Endothelial cell of umbilical vein (primary cell): ENCODE measurements around the gene DVL3. TPM values are rescaled to one million over a fixed set of nuclear protein-coding genes. Genes with fewer than 3 reads are reported as not detected.

Experiments
- BruUV-seq: library from RNA; stranded (reverse); fragments of 400-500 nt; replicated peaks from 2 replicates; lab custom pipeline; 2021; lab: Mats Ljungman, UMichigan
- CTCF ChIA-PET: fragments of 300-600, 350-600 bp; sonication (Branson Sonifier 250); formaldehyde crosslinking; loops from one replicate; lab custom pipeline; 2021; ENCODE audit warnings: antibody characterized with exemption, inconsistent platforms; lab: Charles Lee
- POLR2A ChIA-PET: fragments of 300-600, 350-600 bp; sonication (Branson Sonifier 250); formaldehyde crosslinking; loops from one replicate; lab custom pipeline; 2021; ENCODE audit warnings: antibody characterized with exemption, inconsistent platforms; lab: Charles Lee
- DNase-seq: peaks from one replicate; pipeline ENCODE4 v3.0.0-alpha.2; 2011; ENCODE audit warnings: low read depth, low spot score
- FAIRE-seq: peaks from 2 replicates; lab custom pipeline; 2011; peaks lifted over from hg19 to GRCh38; lab: Jason Lieb, UNC
- H2AFZ ChIP-seq: 2 replicates; pipeline ENCODE4 v1.6.0; 2012; ENCODE audit warnings: low read depth, low read length, control low read depth, inconsistent platforms
- H3K27ac ChIP-seq: 2 replicates; pipeline ENCODE4 v1.5.1; 2011; ENCODE audit warnings: low read depth, mild to moderate bottlenecking, control low read depth, low read length, moderate library complexity; ENCODE audit not compliant: insufficient read depth
- H3K27me3 ChIP-seq, 2 experiments: 2 replicates each; pipeline versions ENCODE4 v1.6.0 to v1.6.1; 2011; ENCODE audit warnings: low read length in 2 of 2, mixed read lengths in 1 of 2; ENCODE audit not compliant: control insufficient read depth in 2 of 2, insufficient read depth in 2 of 2
- H3K36me3 ChIP-seq, 2 experiments: 2 replicates in 1 of 2; 3 replicates in 1 of 2; pipeline ENCODE4 v1.5.1; 2011; ENCODE audit warnings: low read length in 2 of 2, mild to moderate bottlenecking in 1 of 2, moderate library complexity in 1 of 2; ENCODE audit not compliant: control insufficient read depth in 2 of 2, insufficient read depth in 2 of 2; ENCODE audit errors: extremely low read depth in 1 of 2
- H3K4me1 ChIP-seq: 3 replicates; pipeline ENCODE4 v1.5.1; 2011; ENCODE audit warnings: mild to moderate bottlenecking, low read length; ENCODE audit not compliant: control insufficient read depth, insufficient read depth; ENCODE audit errors: extremely low read depth
- H3K4me2 ChIP-seq: 2 replicates; pipeline ENCODE4 v1.6.1; 2011; ENCODE audit warnings: low read length, control low read depth, mixed read lengths; ENCODE audit not compliant: insufficient read depth
- H3K4me3 ChIP-seq, 3 experiments: fragments of 200-600 bp in 1 of 3; sonication (generic), shearing (Covaris generic) in 1 of 3; replicated peaks in 1 of 3; 2 replicates each; pipeline ENCODE4 v1.5.1; 2011 to 2016; ENCODE audit warnings: control low read depth in 3 of 3, low read length in 3 of 3, mild to moderate bottlenecking in 2 of 3, inconsistent platforms in 1 of 3, low read depth in 1 of 3, moderate library complexity in 1 of 3; ENCODE audit not compliant: insufficient read depth in 1 of 3
- H3K79me2 ChIP-seq: 2 replicates; pipeline ENCODE4 v1.6.0; 2012; ENCODE audit warnings: low read length, inconsistent platforms; ENCODE audit not compliant: control insufficient read depth, insufficient read depth
- H3K9ac ChIP-seq: replicated peaks from 2 replicates; pipeline ENCODE3; 2011; ENCODE audit warnings: low read length, control low read depth; ENCODE audit not compliant: insufficient read depth; ENCODE audit errors: extremely low read depth
- H3K9me1 ChIP-seq: replicated peaks from 3 replicates; pipeline ENCODE4 v1.6.0; 2011; ENCODE audit warnings: mild to moderate bottlenecking, low read length; ENCODE audit not compliant: control insufficient read depth, insufficient read depth; ENCODE audit errors: extremely low read depth
- H3K9me3 ChIP-seq: replicated peaks from 2 replicates; pipeline ENCODE4 v1.5.1; 2012; ENCODE audit warnings: low read length, inconsistent platforms; ENCODE audit not compliant: control insufficient read depth, insufficient read depth
- H4K20me1 ChIP-seq: replicated peaks from 2 replicates; pipeline ENCODE3; 2011; ENCODE audit warnings: mild to moderate bottlenecking, low read length; ENCODE audit not compliant: control insufficient read depth, insufficient read depth; ENCODE audit errors: extremely low read depth
- EZH2 ChIP-seq: IDR thresholded peaks from 2 replicates; pipeline ENCODE4 v1.6.1; 2012; ENCODE audit warnings: borderline replicate concordance, low read depth, mild to moderate bottlenecking, moderate library complexity, low read length, inconsistent platforms; ENCODE audit not compliant: severe bottlenecking
- FOS ChIP-seq: IDR thresholded peaks from 2 replicates; pipeline ENCODE4 v1.6.1; 2011; ENCODE audit warnings: mild to moderate bottlenecking, low read length, moderate library complexity, borderline replicate concordance; ENCODE audit not compliant: insufficient read depth
- GATA2 ChIP-seq: IDR thresholded peaks from 2 replicates; pipeline ENCODE4 v1.7.0; 2011; ENCODE audit warnings: low read depth, mild to moderate bottlenecking, moderate library complexity, mixed read lengths, low read length; ENCODE audit not compliant: insufficient read length, insufficient read depth
- JUN ChIP-seq: IDR thresholded peaks from 2 replicates; pipeline ENCODE4 v1.6.1; 2011; ENCODE audit warnings: borderline replicate concordance, low read depth; ENCODE audit not compliant: insufficient read length, insufficient read depth
- MYC ChIP-seq: IDR thresholded peaks from one replicate; pipeline ENCODE4 v1.6.1; 2011; ENCODE audit warnings: mild to moderate bottlenecking, low read depth, low read length
- POLR2A ChIP-seq: IDR thresholded peaks from 2 replicates; pipeline ENCODE4 v1.6.1; 2012; ENCODE audit warnings: low read depth, mild to moderate bottlenecking, control low read depth, low read length
- POLR2AphosphoS5 ChIP-seq: IDR thresholded peaks from 2 replicates; pipeline ENCODE4 v1.6.1; 2012; ENCODE audit warnings: low read depth, mild to moderate bottlenecking, control low read depth, low read length, moderate library complexity; ENCODE audit not compliant: insufficient read depth
- dilution Hi-C: fragments of 300-500 bp; cut with MboI; formaldehyde crosslinking; loops from one replicate; pipeline ENCODE4 v1.15.0; 2019; ENCODE audit warnings: low sequenced_read_pairs; ENCODE audit not compliant: extremely low pct_ligation_motif_present
- intact Hi-C: fragments of 100-400 bp; cut with micrococcal nuclease; formaldehyde crosslinking; loops from one replicate; pipeline ENCODE4 v1.10.0; 2022
- polyA plus RNA-seq, 4 experiments: library from polyadenylated mRNA; depleted of rRNA in 3 of 4; stranded (reverse) in 3 of 4; unstranded in 1 of 4; fragments of >200 nt; gene quantifications; 2 replicates each; pipeline versions ENCODE4 v1.2.1 to v1.2.3, GENCODE V29; 2011 to 2012; ENCODE audit warnings: missing spikeins in 1 of 4
- total RNA-seq: library from RNA; stranded (reverse); gene quantifications from 2 replicates; pipeline ENCODE4 v1.2.3, GENCODE V29; 2021
- TF ChIP-seq, protein P1 (sequence below), 2 donors: IDR thresholded peaks; 1 replicate in 1 of 2; 2 replicates in 1 of 2; pipeline ENCODE4 v1.5.1; 2011; ENCODE audit warnings: low read length in 2 of 2, mild to moderate bottlenecking in 2 of 2, moderate library complexity in 2 of 2, control low read depth in 1 of 2, inconsistent platforms in 1 of 2, low read depth in 1 of 2; ENCODE audit not compliant: insufficient read depth in 1 of 2; ENCODE audit errors: extremely low read depth in 1 of 2
- TF ChIP-seq, protein P2 (sequence below): IDR thresholded peaks from 2 replicates; pipeline ENCODE4 v1.6.1; 2011; ENCODE audit not compliant: insufficient read depth, insufficient read length

DVL3 gene
- total and polyA plus RNA-seq, 2 donors (not counting 3 experiments of a cell fraction or from before 2014, with no cell fraction given): 43.8 to 59.0 TPM

DNA sequence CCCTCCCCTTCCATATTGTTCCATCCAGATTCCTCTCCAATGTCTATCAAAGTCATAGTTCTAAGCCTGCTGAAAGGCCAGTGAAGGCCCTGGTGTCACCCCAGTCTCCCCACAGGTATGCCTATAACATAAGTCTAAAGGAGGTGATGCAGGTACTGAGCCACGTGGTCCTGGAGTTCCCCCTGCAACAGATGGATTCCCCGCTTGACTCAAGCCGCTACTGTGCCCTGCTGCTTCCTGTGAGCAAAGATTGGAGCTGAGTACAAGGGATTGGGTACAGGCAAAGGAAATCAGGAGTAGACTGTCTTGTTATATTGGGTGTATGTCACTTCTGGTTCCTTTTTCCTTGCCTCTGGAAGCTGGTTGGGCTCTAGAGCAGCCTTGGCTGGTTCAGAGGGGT is 11.8 kb upstream of the DVL3 start:
- Histone ChIP-seq H3K9me1 (no peaks in the 10 kb centered on the region), H3K9me3 (no peaks in the 10 kb centered on the region), H3K9ac (no peak overlapping the region), H4K20me1 (no peaks in the 10 kb centered on the region), H2AFZ (no peak overlapping the region), H3K4me3 (no peak overlapping the region), H3K27ac (no peak overlapping the region), H3K27me3 (no peaks in the 10 kb centered on the region), H3K79me2 (no peaks in the 10 kb centered on the region), H3K4me2 (no peak overlapping the region), H3K4me1 (no peaks in the 10 kb centered on the region), H3K36me3 (peaks cover 34 to 38% of the 10 kb centered on the region in 2 experiments)
- FAIRE-seq (no peak), DNase-seq (no peak)
- TF ChIP-seq GATA2 (no peak), FOS (no peak), POLR2A (no peak), EZH2 (no peak), MYC (no peak), JUN (no peak), POLR2AphosphoS5 (no peak)
- TF ChIP-seq, protein P1, sequence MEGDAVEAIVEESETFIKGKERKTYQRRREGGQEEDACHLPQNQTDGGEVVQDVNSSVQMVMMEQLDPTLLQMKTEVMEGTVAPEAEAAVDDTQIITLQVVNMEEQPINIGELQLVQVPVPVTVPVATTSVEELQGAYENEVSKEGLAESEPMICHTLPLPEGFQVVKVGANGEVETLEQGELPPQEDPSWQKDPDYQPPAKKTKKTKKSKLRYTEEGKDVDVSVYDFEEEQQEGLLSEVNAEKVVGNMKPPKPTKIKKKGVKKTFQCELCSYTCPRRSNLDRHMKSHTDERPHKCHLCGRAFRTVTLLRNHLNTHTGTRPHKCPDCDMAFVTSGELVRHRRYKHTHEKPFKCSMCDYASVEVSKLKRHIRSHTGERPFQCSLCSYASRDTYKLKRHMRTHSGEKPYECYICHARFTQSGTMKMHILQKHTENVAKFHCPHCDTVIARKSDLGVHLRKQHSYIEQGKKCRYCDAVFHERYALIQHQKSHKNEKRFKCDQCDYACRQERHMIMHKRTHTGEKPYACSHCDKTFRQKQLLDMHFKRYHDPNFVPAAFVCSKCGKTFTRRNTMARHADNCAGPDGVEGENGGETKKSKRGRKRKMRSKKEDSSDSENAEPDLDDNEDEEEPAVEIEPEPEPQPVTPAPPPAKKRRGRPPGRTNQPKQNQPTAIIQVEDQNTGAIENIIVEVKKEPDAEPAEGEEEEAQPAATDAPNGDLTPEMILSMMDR (IDR thresholded peaks at IDR 0.05; ENCODE audit: extremely low read depth in 1 of 2, insufficient read depth in 1 of 2, low read depth in 1 of 2, low read length in 2 of 2): no peak
- TF ChIP-seq, protein P2, sequence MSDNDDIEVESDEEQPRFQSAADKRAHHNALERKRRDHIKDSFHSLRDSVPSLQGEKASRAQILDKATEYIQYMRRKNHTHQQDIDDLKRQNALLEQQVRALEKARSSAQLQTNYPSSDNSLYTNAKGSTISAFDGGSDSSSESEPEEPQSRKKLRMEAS: no peak
- ChIA-PET POLR2A (no interaction called here), CTCF (interaction anchor here (1.9 to 2.8 kb wide), 2 partner anchors 9 to 43 kb away, joined by 7 to 18 read pairs; partner anchors contain the start of genes ABCF3 and EIF2B5)
- BruUV-seq: no TSS peak
- intact Hi-C loops: no loop called here
- dilution Hi-C loops: no loop called here
